Hematopoietic multipotent progenitor cell treated with erythropoietin and hydrocortisone succinate and interleukin-3 and kit ligand, for 6 days (in vitro differentiated cells): ENCODE measurements around the gene DRAM1.
"Not testable (repeated sequence)": the region's sequence is repeated elsewhere in the genome, so short reads cannot be mapped to it uniquely, and the experiment has no call there.

Experiments
- DNase-seq: peaks from one replicate; pipeline ENCODE4 v3.0.0-alpha.2; 2015

The DRAM1 gene

DNA sequence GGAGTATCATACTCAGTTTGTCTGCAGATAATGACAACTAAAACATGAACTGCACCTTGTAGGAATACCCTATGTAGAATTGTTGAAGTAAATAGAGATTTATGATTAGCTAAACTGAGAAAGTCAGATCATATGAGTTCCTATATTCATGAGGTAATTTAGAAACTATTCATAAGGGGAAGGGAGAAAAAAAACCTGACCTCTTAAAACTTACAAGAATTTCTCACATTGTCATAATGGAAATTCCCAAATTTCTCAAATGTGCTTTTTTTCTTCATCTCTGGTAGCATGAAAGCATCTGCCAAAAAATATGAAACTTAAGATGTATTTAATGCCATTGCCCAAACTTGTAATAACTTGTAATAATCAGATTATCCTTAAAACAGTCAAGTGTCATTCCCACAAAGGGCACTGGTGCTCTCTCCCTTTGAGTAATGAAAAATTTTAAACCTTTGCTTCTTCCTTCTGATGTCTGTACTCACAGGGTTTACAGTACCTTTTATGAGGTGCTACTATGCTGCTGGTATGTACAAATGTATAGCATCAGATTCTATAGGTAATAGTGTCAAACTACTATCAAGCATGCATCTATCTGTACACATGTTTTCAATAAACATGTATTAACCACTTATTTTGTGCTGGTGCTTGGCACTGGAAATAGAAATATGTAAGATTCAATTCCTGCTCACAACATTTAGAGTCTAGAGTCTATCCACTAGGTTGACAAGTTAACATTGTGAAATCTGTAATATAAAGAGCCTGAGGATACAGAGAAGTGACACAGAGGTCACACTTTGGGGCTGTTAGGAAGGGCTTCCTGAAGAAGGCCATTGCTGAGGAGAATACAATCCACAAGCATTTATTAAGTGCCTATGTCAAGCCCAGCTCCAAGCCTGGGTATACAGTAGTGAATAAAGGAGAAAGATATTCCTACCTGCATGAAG lies 17.4 kb upstream of the DRAM1 start:
- DNase-seq: no peak

GRCh38 chr12:101861688-101862087 lies 15.7 kb upstream of the DRAM1 start:
- not testable (repeated sequence) for DNase-seq

GRCh38 chr12:101862245-101862644 lies 15.1 kb upstream of the DRAM1 start:
- no peak for DNase-seq

GRCh38 chr12:101863981-101864380 lies 13.4 kb upstream of the DRAM1 start:
- no peak for DNase-seq

GRCh38 chr12:101866615-101867373 lies 10.6 kb upstream of the DRAM1 start:
- DNase-seq: no peak

DNA sequence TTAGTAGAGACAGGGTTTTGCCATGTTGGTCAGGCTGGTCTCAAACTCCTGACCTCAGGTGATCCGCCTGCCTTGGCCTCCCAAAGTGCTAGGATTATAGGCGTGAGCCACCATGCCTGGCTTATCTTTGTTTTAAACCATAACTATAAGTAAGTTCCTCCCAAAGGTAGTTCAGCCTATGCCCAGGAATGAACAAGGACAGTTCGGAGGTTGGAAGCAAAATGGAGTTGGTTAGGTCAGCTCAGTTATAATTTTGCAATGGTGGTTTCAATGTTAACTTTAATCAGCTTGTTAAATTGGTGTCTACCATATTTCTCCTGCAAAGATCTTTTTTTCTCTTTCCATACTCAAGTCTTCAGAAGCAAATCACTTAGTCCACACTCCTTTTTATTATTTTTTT lies 9.8 kb upstream of the DRAM1 start:
- not testable (repeated sequence) for DNase-seq

GRCh38 chr12:101870925-101871324 lies 6.5 kb upstream of the DRAM1 start:
- DNase-seq: no peak

- DNase-seq: no peak
Measured at GRCh38 chr12:101875162-101875561, 2.2 kb upstream of the DRAM1 start.

DNA sequence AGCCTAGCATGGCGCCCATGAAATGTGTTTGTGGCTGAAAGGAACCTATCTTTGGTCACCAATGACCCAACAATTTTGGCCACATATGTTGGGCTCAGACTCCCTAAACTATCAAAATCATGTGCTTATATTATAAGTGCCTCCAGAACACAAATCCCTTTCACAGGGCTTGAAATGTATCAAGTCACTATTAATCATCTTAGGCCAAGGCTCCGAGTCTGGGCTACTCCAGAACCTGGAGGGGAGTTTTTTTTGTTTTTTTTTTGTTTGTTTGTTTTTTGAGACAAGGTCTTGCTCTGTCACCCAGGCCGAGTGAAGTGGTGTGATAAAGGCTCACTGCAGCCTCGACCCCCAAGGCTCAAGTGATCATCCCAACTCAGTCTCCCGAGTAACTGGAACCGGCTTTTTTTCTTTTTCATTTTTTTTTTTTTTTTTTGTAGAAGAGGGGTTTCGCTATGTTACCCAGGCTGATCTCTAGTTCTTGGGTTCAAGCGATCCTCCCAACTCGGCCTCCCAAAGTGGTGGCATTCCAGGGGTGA lies 989 bp upstream of the DRAM1 start:
- DNase-seq: peak; percentile 44

DNA sequence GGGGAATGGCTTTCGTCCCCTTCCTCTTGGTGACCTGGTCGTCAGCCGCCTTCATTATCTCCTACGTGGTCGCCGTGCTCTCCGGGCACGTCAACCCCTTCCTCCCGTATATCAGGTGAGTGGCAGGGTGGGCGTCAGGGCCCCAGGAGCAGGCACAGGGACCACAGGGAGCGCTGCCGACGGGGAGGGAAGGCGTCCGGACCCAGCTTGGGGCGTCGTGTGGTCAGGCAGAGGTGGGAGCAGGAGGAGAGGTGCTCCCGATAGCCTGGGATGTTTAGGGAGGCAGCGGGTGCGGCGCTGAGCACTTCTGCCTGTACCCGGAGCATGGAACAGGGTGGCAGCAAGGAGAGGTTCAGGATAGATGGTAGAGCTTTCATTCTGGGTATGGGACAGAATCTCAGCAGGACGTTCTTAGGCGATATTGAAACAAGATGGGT lies 444 bp downstream of the DRAM1 start:
- DNase-seq: peak; percentile 45

- peak; percentile 93 for DNase-seq
Measured at GRCh38 chr12:101878243-101878821, 952 bp downstream of the DRAM1 start.

DNA sequence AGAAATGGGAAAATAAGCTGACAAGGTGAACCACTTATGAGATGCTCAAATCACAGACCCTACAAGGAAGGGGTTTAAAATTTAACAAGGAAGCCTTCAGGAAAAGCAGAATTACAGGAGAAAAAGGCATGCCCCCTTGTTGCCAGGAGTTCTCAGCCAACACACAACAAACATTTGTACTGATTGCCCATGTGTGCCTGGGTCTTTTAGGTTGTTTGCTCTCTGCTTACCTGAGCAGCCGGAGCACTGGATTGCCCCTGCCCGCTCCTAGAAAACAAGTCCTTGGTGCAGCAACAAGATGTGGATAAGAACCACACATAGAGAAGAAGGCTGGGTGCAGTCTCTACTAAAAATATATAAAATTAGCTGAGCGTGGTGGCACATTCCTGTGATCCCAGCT lies 3.4 kb downstream of the DRAM1 start:
- DNase-seq: no peak

- DNase-seq: no peak
Measured at GRCh38 chr12:101881228-101881627, 3.8 kb downstream of the DRAM1 start.

DNA sequence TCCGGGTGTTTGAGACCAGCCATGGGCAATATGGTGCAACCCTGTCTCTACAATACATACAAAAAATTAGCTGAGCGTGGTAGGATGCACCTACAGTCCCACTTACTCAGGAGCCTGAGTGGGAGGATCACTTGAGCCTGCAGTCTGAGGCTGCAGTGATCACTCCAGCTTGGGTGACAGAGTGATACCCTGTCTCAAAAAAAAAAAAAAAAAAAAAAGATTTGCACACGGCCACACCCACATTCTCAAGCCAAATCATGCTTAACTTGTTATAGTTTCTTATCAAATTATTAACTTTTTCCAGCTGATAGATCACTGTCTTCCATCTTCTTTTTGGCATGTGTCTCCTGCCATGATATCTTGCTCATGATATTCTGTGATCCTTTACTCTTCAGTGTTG lies 6.8 kb downstream of the DRAM1 start:
- DNase-seq: no peak

DNA sequence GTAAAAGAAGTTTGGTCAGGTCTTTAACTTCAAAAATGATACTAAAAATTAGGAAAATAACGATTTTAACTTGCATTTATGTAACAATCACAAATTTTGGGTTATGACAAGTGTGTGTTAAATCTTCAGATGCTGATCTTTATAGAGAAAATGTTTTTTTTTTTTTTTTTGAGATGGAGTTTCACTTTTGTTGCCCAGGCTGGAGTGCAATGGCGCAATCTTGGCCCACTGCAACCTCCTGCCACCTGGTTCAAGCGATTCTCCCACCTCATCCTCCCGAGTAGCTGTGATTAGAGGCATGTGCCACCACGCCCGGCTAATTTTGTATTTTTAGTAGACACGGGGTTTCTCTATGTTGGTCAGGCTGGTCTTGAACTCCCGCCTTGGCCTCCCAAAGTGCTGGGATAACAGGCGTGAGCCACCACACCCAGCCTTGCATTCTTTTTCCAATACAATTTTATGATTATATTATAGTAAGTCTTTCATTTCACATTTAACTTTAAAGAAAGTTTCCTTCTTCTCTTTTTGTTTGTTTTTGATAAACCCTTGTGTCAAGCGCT lies 7.5 kb downstream of the DRAM1 start:
- not testable (repeated sequence) for DNase-seq

GRCh38 chr12:101885912-101886561 lies 8.7 kb downstream of the DRAM1 start:
- DNase-seq: no peak

DNA sequence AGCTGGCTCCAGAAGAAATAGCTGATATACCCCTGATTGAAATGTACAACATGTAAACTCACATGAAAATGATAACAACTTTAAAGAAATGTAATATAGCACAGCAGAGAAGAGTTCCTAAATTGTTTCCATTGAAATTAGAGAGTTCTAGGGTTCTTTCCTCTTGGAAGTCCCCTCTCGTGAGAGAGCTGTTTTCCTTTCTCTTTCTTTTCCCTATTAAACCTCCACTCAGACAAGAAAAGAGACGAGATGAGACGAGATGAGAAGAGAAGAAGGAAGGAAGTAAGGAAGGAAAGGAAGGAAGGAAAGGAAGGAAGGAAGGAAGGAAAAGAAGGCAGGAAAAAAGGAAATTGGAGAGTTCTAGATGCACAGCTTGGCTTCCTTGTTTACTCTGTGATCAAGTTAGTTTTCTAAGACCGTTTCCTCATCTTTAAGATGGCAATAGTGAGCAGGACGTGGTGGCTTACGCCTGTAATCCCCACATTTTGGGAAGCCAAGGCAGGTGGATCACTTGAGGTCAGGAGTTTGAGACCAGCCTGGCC lies 11.9 kb downstream of the DRAM1 start:
- DNase-seq: no peak

GRCh38 chr12:101891462-101891971 lies 14.1 kb downstream of the DRAM1 start:
- peak; percentile 79 for DNase-seq

DNA sequence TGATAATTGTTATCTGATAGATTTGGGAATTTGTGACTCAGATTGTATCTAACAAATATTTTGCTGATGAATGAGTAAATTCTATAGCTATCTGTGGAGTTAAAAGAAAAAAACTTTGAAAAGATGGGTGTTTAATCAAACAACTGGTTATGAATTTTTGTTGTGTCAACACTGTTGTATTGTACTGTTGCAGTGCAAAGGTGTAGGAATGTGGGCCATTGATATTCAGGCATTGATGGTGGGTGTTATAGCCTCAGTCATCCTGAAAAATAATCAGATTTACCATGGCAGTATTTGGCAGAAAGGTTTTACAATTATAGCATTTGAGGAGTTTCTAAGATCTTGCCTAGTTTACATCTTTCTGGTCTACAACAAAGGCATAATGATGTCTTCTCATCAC lies 15.4 kb downstream of the DRAM1 start:
- DNase-seq: no peak

DNA sequence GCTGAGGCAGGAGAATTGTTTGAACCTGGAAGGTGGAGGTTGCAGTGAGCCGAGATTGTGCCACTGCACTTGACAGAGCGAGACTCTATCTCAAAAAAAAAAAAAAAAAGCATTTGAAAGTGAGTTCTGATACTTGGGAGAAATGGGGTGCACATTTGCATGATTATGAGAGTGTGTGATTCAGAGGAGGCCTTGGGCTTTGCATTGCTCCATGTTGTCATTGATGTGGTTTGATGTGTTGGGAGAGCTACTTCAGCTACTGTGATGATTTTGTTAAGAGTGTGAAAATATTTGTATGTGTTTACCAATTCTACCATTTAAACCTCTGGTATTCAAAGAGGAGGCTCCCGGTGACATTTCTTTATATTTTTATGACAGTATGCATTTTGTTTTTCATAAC lies 24.4 kb downstream of the DRAM1 start:
- no peak for DNase-seq

GRCh38 chr12:101902641-101903040 lies 25.3 kb downstream of the DRAM1 start:
- DNase-seq: peak; percentile 77

DNA sequence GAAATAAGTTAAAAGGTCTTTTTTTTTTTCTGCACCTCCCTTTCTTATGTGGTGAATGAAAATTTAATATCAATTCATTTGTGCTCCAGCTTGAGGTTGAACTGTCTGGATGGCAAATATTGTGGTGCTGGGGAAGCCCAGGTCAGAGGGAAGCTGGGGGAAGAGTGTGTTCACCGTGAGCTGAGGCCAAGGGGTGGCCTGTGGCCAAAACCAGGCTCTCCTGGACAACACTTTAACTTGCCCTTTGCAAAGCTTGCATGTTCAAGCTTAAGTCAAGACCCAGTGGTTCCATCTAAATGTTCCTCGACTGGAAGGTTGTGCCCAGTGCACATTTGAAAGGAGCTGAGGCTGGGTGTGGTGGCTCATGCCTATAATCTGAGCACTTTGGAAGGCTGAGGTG lies 28.8 kb downstream of the DRAM1 start:
- no peak for DNase-seq
